ENCODE measurements around the gene MMRN2. TPM values are rescaled to one million over a fixed set of nuclear protein-coding genes. Genes with fewer than 3 reads are reported as not detected.

The MMRN2 gene
- total and polyA plus RNA-seq, 2 of the 8 experiments (the other 6 are each of a cell fraction or from before 2014, with no cell fraction given): 1.2 TPM

- H3K27ac ChIP-seq (ENCODE audit: low read depth, low read length): no peak overlapping the region
- no peak overlapping the region for H3K4me2 ChIP-seq (ENCODE audit: insufficient read depth in 1 of 2, low read depth in 2 of 2, low read length in 2 of 2)
- H4K20me1 ChIP-seq (replicated peaks in 1 of 2; ENCODE audit: control insufficient read depth in 1 of 2, insufficient read depth in 2 of 2, low read length in 2 of 2): no peaks in the 10 kb centered on the region
- no peaks in the 10 kb centered on the region for H3K9me3 ChIP-seq (ENCODE audit: insufficient read depth in 2 of 2, low read depth in 1 of 2, low read length in 1 of 2)
- H2BK120ac ChIP-seq (replicated peaks; ENCODE audit: low read depth, low read length): no peak overlapping the region
- no peak overlapping the region for H3K18ac ChIP-seq (ENCODE audit: extremely low read depth, low read length)
- no peak overlapping the region for H2BK15ac ChIP-seq (ENCODE audit: low read length)
- no peaks in the 10 kb centered on the region for H3K27me3 ChIP-seq (replicated peaks in 1 of 4; ENCODE audit: control insufficient read depth in 3 of 4, extremely low read depth in 1 of 4, insufficient read depth in 3 of 4, low read length in 3 of 4)
- no peak overlapping the region for H3K23ac ChIP-seq (ENCODE audit: insufficient read length)
- ChIA-PET POLR2A (ENCODE audit: partially characterized antibody) (interaction anchor here (0.6 to 1.2 kb wide), 2 partner anchors 10 to 32 kb away, joined by 3 read pairs; no protein-coding TSS in a partner anchor), CTCF (ENCODE audit: partially characterized antibody) (interaction anchor here (0.6 to 2.8 kb wide), 7 partner anchors 12 to 341 kb away, joined by 3 to 12 read pairs (median 3); partner anchors contain the start of gene ADIRF)
- no peak overlapping the region for H2BK12ac ChIP-seq (ENCODE audit: low read depth, low read length)
- no peak overlapping the region for H2AK5ac ChIP-seq (ENCODE audit: low read depth, low read length)
- H3K4ac ChIP-seq (replicated peaks; ENCODE audit: insufficient read length, low read depth, low read length): no peak overlapping the region
- WGBS, 2 experiments (ENCODE audit: extremely low coverage in 1 of 2, insufficient coverage in 1 of 2, insufficient read length in 1 of 2, insufficient replicate concordance in 2 of 2, low coverage in 1 of 2, low lambda C conversion rate in 2 of 2, missing lambda C conversion rate in 1 of 2): 92% methylated on average over 3 of the region's 3 CpGs; no CpG with 5 or more reads in 1 of the 2 experiments
- DNase-seq (ENCODE audit: low read depth in 1 of 2, low spot score in 2 of 2) (no peak), FAIRE-seq (no peak)
- no peak overlapping the region for H3K56ac ChIP-seq (replicated peaks; ENCODE audit: insufficient read length, low read depth, low read length)
- H4K91ac ChIP-seq (replicated peaks; ENCODE audit: insufficient read length, low read length): no peak overlapping the region
- H3K79me2 ChIP-seq (ENCODE audit: control insufficient read depth in 1 of 2, insufficient read depth in 2 of 2, low read length in 2 of 2): no peaks in the 10 kb centered on the region
- no peaks in the 10 kb centered on the region for H3K23me2 ChIP-seq (ENCODE audit: low read depth, low read length)
- no peak overlapping the region for H3K4me3 ChIP-seq (ENCODE audit: extremely low read depth in 1 of 4, insufficient read depth in 2 of 4, low read depth in 3 of 4, low read length in 4 of 4)
- H3K79me1 ChIP-seq (ENCODE audit: low read depth, low read length): no peaks in the 10 kb centered on the region
- H2BK5ac ChIP-seq (ENCODE audit: low read depth, low read length): no peak overlapping the region
- H3K4me1 ChIP-seq (replicated peaks in 1 of 4; ENCODE audit: control insufficient read depth in 3 of 4, insufficient read depth in 4 of 4, low read length in 3 of 4): peaks cover 0 to 2% (median 0%) of the 10 kb centered on the region in 4 experiments; a peak in 1 of 7 replicates
- no peak for TF ChIP-seq TCF12 (IDR thresholded peaks at IDR 0.05; ENCODE audit: low read depth, low read length)
- TF ChIP-seq CHD1 (IDR thresholded peaks at IDR 0.05; ENCODE audit: low read depth, low read length): no peak
- no peak for TF ChIP-seq SUZ12 (IDR thresholded peaks at IDR 0.05; ENCODE audit: low read length)
- TF ChIP-seq MAX (IDR thresholded peaks at IDR 0.05): no peak
- TF ChIP-seq RBBP5 (IDR thresholded peaks at IDR 0.05; ENCODE audit: borderline replicate concordance, low read depth, low read length): no peak
- no peak for TF ChIP-seq EGR1 (IDR thresholded peaks at IDR 0.05; ENCODE audit: borderline replicate concordance, low read depth, low read length)
- TF ChIP-seq KDM1A (IDR thresholded peaks at IDR 0.05; ENCODE audit: borderline replicate concordance, low read length): no peak
- TF ChIP-seq USF2 (IDR thresholded peaks at IDR 0.05; ENCODE audit: low read length): no peak
- H3K14ac ChIP-seq (ENCODE audit: insufficient read length): no peak overlapping the region
- no peak overlapping the region for H2BK20ac ChIP-seq (ENCODE audit: low read length)
- H2AFZ ChIP-seq (ENCODE audit: low read length): no peak overlapping the region
- peak overlapping the region; percentile 45; the same call in 1 of the 2 replicates for H4K8ac ChIP-seq (ENCODE audit: extremely low read depth, insufficient read depth, low read length)
- H4K5ac ChIP-seq (ENCODE audit: insufficient read length, low read depth, low read length): no peak overlapping the region
- no peak overlapping the region for H3K9ac ChIP-seq (replicated peaks in 1 of 4; ENCODE audit: extremely low read depth in 1 of 4, low read depth in 3 of 4, low read length in 3 of 4)
- H3K36me3 ChIP-seq (ENCODE audit: control insufficient read depth in 2 of 4, insufficient read depth in 4 of 4, low read length in 3 of 4): no peaks in the 10 kb centered on the region
Measured at GRCh38 chr10:86979977-86980448, 22.6 kb upstream of the MMRN2 start.
